ENCODE results near the gene ZNF783.

ZNF783 gene

GRCh38 chr7:149302865-149303264, 40.9 kb downstream of the ZNF783 start:
- Histone ChIP-seq H3K4me3 (ENCODE audit: control insufficient read depth in 1 of 7, extremely low read depth in 1 of 7, insufficient read depth in 4 of 7, low read depth in 2 of 7, low read length in 6 of 7) (no peak overlapping the region), H3K27me3 (replicated peaks in 2 of 5; ENCODE audit: control insufficient read depth in 4 of 5, insufficient read depth in 5 of 5, low read length in 4 of 5) (no peaks in the 10 kb centered on the region), H3K9me3 (ENCODE audit: control extremely low read depth in 1 of 5, control insufficient read depth in 4 of 5, insufficient read depth in 2 of 5, low read depth in 1 of 5, low read length in 4 of 5) (peaks cover 0 to 4% (median 0%) of the 10 kb centered on the region in 5 experiments), H3K4me1 (ENCODE audit: control extremely low read depth in 1 of 4, control insufficient read depth in 4 of 4, insufficient read depth in 4 of 4, low read length in 3 of 4) (no peaks in the 10 kb centered on the region), H3K27ac (ENCODE audit: insufficient read depth in 1 of 2, low read depth in 1 of 2, low read length in 2 of 2, poor library complexity in 1 of 2, severe bottlenecking in 2 of 2) (no peak overlapping the region), H3K36me3 (ENCODE audit: control insufficient read depth in 4 of 4, insufficient read depth in 4 of 4, low read length in 3 of 4) (no peaks in the 10 kb centered on the region)
- ChIA-PET POLR2A (no interaction called here), CTCF (no interaction called here)
- no peak for DNase-seq
- WGBS (ENCODE audit: insufficient coverage): 89% methylated on average over 1 of the region's 2 CpGs

- no peaks in the 10 kb centered on the region for H3K36me3 ChIP-seq (ENCODE audit: control insufficient read depth in 4 of 4, insufficient read depth in 4 of 4, low read length in 3 of 4)
- 100% methylated on average over 4 of the region's 7 CpGs for WGBS (ENCODE audit: insufficient coverage)
- H3K27ac ChIP-seq (ENCODE audit: insufficient read depth in 1 of 2, low read depth in 1 of 2, low read length in 2 of 2, poor library complexity in 1 of 2, severe bottlenecking in 2 of 2): no peak overlapping the region
- ChIA-PET POLR2A (no interaction called here), CTCF (no interaction called here)
- no peak overlapping the region for H3K4me3 ChIP-seq (ENCODE audit: control insufficient read depth in 1 of 7, extremely low read depth in 1 of 7, insufficient read depth in 4 of 7, low read depth in 2 of 7, low read length in 6 of 7)
- DNase-seq: no peak
- no peaks in the 10 kb centered on the region for H3K4me1 ChIP-seq (ENCODE audit: control extremely low read depth in 1 of 4, control insufficient read depth in 4 of 4, insufficient read depth in 4 of 4, low read length in 3 of 4)
- H3K27me3 ChIP-seq (replicated peaks in 2 of 5; ENCODE audit: control insufficient read depth in 4 of 5, insufficient read depth in 5 of 5, low read length in 4 of 5): no peaks in the 10 kb centered on the region
- H3K9me3 ChIP-seq (ENCODE audit: control extremely low read depth in 1 of 5, control insufficient read depth in 4 of 5, insufficient read depth in 2 of 5, low read depth in 1 of 5, low read length in 4 of 5): no peaks in the 10 kb centered on the region
Measured at GRCh38 chr7:149304006-149304405, 42.0 kb downstream of the ZNF783 start.

- Histone ChIP-seq H3K36me3 (ENCODE audit: control insufficient read depth in 4 of 4, insufficient read depth in 4 of 4, low read length in 3 of 4) (no peaks in the 10 kb centered on the region), H3K27ac (ENCODE audit: insufficient read depth in 1 of 2, low read depth in 1 of 2, low read length in 2 of 2, poor library complexity in 1 of 2, severe bottlenecking in 2 of 2) (no peak overlapping the region), H3K9me3 (ENCODE audit: control extremely low read depth in 1 of 5, control insufficient read depth in 4 of 5, insufficient read depth in 2 of 5, low read depth in 1 of 5, low read length in 4 of 5) (no peaks in the 10 kb centered on the region), H3K27me3 (replicated peaks in 2 of 5; ENCODE audit: control insufficient read depth in 4 of 5, insufficient read depth in 5 of 5, low read length in 4 of 5) (no peaks in the 10 kb centered on the region), H3K4me1 (ENCODE audit: control extremely low read depth in 1 of 4, control insufficient read depth in 4 of 4, insufficient read depth in 4 of 4, low read length in 3 of 4) (no peaks in the 10 kb centered on the region), H3K4me3 (ENCODE audit: control insufficient read depth in 1 of 7, extremely low read depth in 1 of 7, insufficient read depth in 4 of 7, low read depth in 2 of 7, low read length in 6 of 7) (no peak overlapping the region)
- ChIA-PET POLR2A (no interaction called here), CTCF (interaction anchor here (1.7 kb wide), 1 partner anchor 100 kb away, joined by 3 read pairs; no protein-coding TSS in a partner anchor)
- WGBS (ENCODE audit: insufficient coverage): 96% methylated on average over 4 of the region's 4 CpGs
- no peak for DNase-seq
Measured at GRCh38 chr7:149306854-149307253, 44.9 kb downstream of the ZNF783 start.

GRCh38 chr7:149307775-149308501, 45.9 kb downstream of the ZNF783 start:
- no peaks in the 10 kb centered on the region for H3K9me3 ChIP-seq (ENCODE audit: control extremely low read depth in 1 of 5, control insufficient read depth in 4 of 5, insufficient read depth in 2 of 5, low read depth in 1 of 5, low read length in 4 of 5)
- H3K27me3 ChIP-seq (replicated peaks in 2 of 5; ENCODE audit: control insufficient read depth in 4 of 5, insufficient read depth in 5 of 5, low read length in 4 of 5): no peaks in the 10 kb centered on the region
- H3K4me1 ChIP-seq (ENCODE audit: control extremely low read depth in 1 of 4, control insufficient read depth in 4 of 4, insufficient read depth in 4 of 4, low read length in 3 of 4): no peaks in the 10 kb centered on the region
- no peak for DNase-seq
- no peak overlapping the region for H3K27ac ChIP-seq (ENCODE audit: insufficient read depth in 1 of 2, low read depth in 1 of 2, low read length in 2 of 2, poor library complexity in 1 of 2, severe bottlenecking in 2 of 2)
- H3K4me3 ChIP-seq (ENCODE audit: control insufficient read depth in 1 of 7, extremely low read depth in 1 of 7, insufficient read depth in 4 of 7, low read depth in 2 of 7, low read length in 6 of 7): no peak overlapping the region
- ChIA-PET CTCF (interaction anchor here (1.7 kb wide), 1 partner anchor 99 kb away, joined by 3 read pairs; no protein-coding TSS in a partner anchor), POLR2A (no interaction called here)
- no peaks in the 10 kb centered on the region for H3K36me3 ChIP-seq (ENCODE audit: control insufficient read depth in 4 of 4, insufficient read depth in 4 of 4, low read length in 3 of 4)
- WGBS (ENCODE audit: insufficient coverage): 95% methylated on average over 13 of the region's 16 CpGs

GRCh38 chr7:149310113-149310836, 48.3 kb downstream of the ZNF783 start:
- peak; percentile 65 to 83 (median 78) for DNase-seq
- 100% methylated on average over 1 of the region's 3 CpGs for WGBS (ENCODE audit: insufficient coverage)

GRCh38 chr7:149310990-149311573, 49.1 kb downstream of the ZNF783 start:
- POLR2A ChIA-PET: no interaction called here
- no peaks in the 10 kb centered on the region for H3K36me3 ChIP-seq (ENCODE audit: control insufficient read depth in 4 of 4, insufficient read depth in 4 of 4, low read length in 3 of 4)
- H3K4me3 ChIP-seq (ENCODE audit: control insufficient read depth in 1 of 7, extremely low read depth in 1 of 7, insufficient read depth in 4 of 7, low read depth in 2 of 7, low read length in 6 of 7): no peak overlapping the region
- no peaks in the 10 kb centered on the region for H3K4me1 ChIP-seq (ENCODE audit: control extremely low read depth in 1 of 4, control insufficient read depth in 4 of 4, insufficient read depth in 4 of 4, low read length in 3 of 4)
- DNase-seq: no peak
- CTCF ChIA-PET: interaction anchor here (0.9 to 1.9 kb wide), 6 partner anchors 13 to 431 kb away, joined by 3 to 6 read pairs (median 4); no protein-coding TSS in a partner anchor
- no peaks in the 10 kb centered on the region for H3K9me3 ChIP-seq (ENCODE audit: control extremely low read depth in 1 of 5, control insufficient read depth in 4 of 5, insufficient read depth in 2 of 5, low read depth in 1 of 5, low read length in 4 of 5)
- WGBS (ENCODE audit: insufficient coverage): 96% methylated on average over 3 of the region's 4 CpGs
- no peak overlapping the region for H3K27ac ChIP-seq (ENCODE audit: insufficient read depth in 1 of 2, low read depth in 1 of 2, low read length in 2 of 2, poor library complexity in 1 of 2, severe bottlenecking in 2 of 2)
- no peaks in the 10 kb centered on the region for H3K27me3 ChIP-seq (replicated peaks in 2 of 5; ENCODE audit: control insufficient read depth in 4 of 5, insufficient read depth in 5 of 5, low read length in 4 of 5)

More at GRCh38 chr7:149310113-149310836, 48.3 kb downstream of the ZNF783 start:
- no peak overlapping the region for H3K27ac ChIP-seq (ENCODE audit: insufficient read depth in 1 of 2, low read depth in 1 of 2, low read length in 2 of 2, poor library complexity in 1 of 2, severe bottlenecking in 2 of 2)
- no peaks in the 10 kb centered on the region for H3K4me1 ChIP-seq (ENCODE audit: control extremely low read depth in 1 of 4, control insufficient read depth in 4 of 4, insufficient read depth in 4 of 4, low read length in 3 of 4)
- no peak overlapping the region for H3K4me3 ChIP-seq (ENCODE audit: control insufficient read depth in 1 of 7, extremely low read depth in 1 of 7, insufficient read depth in 4 of 7, low read depth in 2 of 7, low read length in 6 of 7)
- ChIA-PET CTCF (interaction anchor here (0.7 to 1.9 kb wide), 8 partner anchors 12 to 314 kb away, joined by 3 to 6 read pairs (median 4); partner anchors contain the start of gene ZNF783), POLR2A (no interaction called here)
- no peaks in the 10 kb centered on the region for H3K27me3 ChIP-seq (replicated peaks in 2 of 5; ENCODE audit: control insufficient read depth in 4 of 5, insufficient read depth in 5 of 5, low read length in 4 of 5)
- H3K36me3 ChIP-seq (ENCODE audit: control insufficient read depth in 4 of 4, insufficient read depth in 4 of 4, low read length in 3 of 4): no peaks in the 10 kb centered on the region
- H3K9me3 ChIP-seq (ENCODE audit: control extremely low read depth in 1 of 5, control insufficient read depth in 4 of 5, insufficient read depth in 2 of 5, low read depth in 1 of 5, low read length in 4 of 5): no peaks in the 10 kb centered on the region

GRCh38 chr7:149313981-149314380, 52.0 kb downstream of the ZNF783 start:
- 80% methylated on average over 2 of the region's 2 CpGs for WGBS (ENCODE audit: insufficient coverage)
- H3K36me3 ChIP-seq (ENCODE audit: control insufficient read depth in 4 of 4, insufficient read depth in 4 of 4, low read length in 3 of 4): no peaks in the 10 kb centered on the region
- DNase-seq: no peak
- H3K27ac ChIP-seq (ENCODE audit: insufficient read depth in 1 of 2, low read depth in 1 of 2, low read length in 2 of 2, poor library complexity in 1 of 2, severe bottlenecking in 2 of 2): no peak overlapping the region
- peaks cover 0 to 3% (median 0%) of the 10 kb centered on the region in 5 experiments for H3K27me3 ChIP-seq (replicated peaks in 2 of 5; ENCODE audit: control insufficient read depth in 4 of 5, insufficient read depth in 5 of 5, low read length in 4 of 5)
- no peaks in the 10 kb centered on the region for H3K4me1 ChIP-seq (ENCODE audit: control extremely low read depth in 1 of 4, control insufficient read depth in 4 of 4, insufficient read depth in 4 of 4, low read length in 3 of 4)
- H3K9me3 ChIP-seq (ENCODE audit: control extremely low read depth in 1 of 5, control insufficient read depth in 4 of 5, insufficient read depth in 2 of 5, low read depth in 1 of 5, low read length in 4 of 5): peaks cover 0 to 10% (median 0%) of the 10 kb centered on the region in 5 experiments
- CTCF ChIA-PET: no interaction called here
- POLR2A ChIA-PET: no interaction called here
- H3K4me3 ChIP-seq (ENCODE audit: control insufficient read depth in 1 of 7, extremely low read depth in 1 of 7, insufficient read depth in 4 of 7, low read depth in 2 of 7, low read length in 6 of 7): no peak overlapping the region
